NCI-H460 (cell line): ENCODE measurements around the gene CISD3. TPM values are rescaled to one million over a fixed set of nuclear protein-coding genes. Genes with fewer than 3 reads are reported as not detected.

Experiments
- DNase-seq: peaks from one replicate; pipeline ENCODE4 v3.0.0-alpha.2; 2016; ENCODE audit warnings: low read depth; ENCODE audit errors: extremely low read depth
- total RNA-seq: library from RNA; depleted of rRNA; stranded (reverse); fragments of >200 nt; shearing (Covaris generic); gene quantifications from 2 replicates; pipeline ENCODE4 v1.2.3, GENCODE V29; 2014

The CISD3 gene
- total RNA-seq, 1 experiment from 2014 or later: 11.2 TPM

DNA sequence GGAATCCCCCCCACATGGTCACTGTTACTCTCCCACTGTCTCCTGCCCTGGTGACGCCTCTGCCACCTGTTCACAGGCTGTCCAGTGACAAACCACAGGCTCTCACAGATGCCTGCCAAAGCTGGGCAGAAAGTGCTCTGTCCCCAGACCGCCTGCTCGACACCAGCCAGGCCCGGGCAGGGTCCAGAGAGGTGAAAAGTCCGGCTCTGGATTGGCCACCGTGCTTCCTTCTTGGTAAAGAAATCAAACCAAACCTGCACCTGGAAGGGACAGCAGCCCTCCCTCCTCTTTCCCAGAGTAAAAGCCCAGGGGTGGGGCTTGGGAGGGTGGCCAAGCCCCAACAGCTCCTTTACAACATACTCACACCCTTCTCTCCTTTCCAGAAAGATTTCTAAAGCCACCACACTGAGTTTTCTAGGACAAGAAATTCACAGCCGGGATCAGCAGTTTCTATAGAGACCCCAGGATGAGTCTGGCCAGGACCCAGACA is 11.8 kb downstream of the CISD3 start:
- DNase-seq: no peak

DNA sequence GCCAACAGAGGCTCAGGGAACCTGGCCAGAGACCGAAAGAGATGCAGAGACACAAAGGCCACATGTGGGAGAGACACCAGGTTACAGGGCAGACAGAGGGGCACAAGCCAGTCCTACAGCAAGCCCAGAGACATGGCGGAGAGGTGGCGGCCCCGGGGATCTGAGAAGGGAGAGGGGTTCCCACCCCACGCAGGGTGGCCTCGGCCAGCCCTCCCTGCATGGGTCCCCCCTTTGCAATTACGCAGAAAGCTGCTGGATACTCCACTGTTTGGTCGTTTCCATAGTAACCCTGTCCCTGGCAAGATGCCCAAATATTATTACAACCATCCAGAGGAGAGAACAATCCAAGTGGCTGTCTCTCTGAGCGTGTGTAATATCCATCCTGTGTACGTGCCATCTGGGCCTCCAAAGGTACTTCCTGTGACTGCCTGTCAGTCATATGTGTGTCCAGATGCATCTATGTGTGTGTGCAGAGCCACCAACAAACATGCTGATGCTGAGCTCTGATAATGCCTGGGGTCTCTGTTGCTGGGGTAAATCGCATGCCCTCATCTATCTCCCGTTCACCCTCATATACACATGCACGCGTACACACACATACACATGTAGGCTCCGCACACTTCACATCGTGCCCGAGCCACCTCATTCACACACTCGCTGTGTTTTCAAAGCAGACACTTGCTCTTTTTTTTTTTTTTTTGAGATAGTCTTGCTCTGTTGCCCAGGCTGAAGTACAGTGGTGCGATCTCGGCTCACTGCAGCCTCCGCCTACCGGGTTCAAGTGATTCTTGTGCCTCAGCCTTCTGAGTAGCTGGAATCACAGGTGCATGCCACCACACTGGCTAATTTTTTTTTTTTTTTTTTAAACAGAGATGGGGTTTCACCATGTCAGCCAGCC is 12.5 kb downstream of the CISD3 start:
- no peak for DNase-seq

DNA sequence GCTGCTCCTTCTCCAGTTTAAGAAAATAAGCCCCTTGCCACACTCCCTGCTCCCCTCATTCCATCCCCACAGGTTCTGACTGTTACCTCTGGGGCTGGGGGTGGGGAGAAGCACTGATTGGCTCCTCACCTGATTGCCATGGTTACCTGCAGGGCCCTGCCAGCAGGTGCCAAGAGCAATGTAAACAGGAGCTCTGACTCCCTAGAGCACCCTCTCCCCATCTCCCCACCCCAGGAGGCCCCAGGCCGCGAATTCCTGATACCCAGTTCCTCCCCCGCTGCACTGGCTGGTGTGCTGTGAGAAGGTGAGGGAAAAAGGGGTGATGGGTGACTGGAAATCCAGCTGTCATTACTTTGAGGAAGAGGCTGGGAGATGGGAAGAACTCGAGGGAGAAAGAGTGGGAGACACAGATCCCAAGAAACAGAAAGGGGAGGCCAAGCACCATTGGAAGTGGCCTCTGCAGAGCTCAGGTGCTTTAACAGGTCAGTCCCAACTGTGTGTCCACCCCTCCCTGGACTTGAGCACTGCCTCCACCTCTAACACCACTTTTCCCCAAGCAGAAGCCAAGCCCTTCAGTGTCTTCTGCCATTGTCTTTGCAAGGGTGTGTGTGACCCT is 13.5 kb downstream of the CISD3 start:
- no peak for DNase-seq

DNA sequence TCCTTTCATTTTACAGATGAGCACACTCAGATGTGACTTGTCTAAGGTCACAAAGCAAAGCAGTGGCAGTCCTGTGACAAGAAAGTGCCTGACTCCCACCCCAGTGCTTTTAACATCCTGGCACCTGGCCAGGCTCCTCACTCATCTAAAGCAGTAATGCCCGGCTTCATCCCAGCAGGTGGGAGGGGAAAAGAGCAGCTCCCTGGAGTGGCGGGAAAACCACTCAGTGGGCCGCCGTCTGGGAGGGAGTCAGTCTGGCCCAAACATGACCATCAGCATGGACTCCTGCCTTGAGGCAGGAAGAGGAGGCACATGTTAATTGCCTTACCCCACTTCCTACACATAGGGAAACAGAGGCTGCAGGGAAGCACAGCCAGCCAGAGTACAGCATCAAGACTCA is 15.4 kb downstream of the CISD3 start:
- no peak for DNase-seq

DNA sequence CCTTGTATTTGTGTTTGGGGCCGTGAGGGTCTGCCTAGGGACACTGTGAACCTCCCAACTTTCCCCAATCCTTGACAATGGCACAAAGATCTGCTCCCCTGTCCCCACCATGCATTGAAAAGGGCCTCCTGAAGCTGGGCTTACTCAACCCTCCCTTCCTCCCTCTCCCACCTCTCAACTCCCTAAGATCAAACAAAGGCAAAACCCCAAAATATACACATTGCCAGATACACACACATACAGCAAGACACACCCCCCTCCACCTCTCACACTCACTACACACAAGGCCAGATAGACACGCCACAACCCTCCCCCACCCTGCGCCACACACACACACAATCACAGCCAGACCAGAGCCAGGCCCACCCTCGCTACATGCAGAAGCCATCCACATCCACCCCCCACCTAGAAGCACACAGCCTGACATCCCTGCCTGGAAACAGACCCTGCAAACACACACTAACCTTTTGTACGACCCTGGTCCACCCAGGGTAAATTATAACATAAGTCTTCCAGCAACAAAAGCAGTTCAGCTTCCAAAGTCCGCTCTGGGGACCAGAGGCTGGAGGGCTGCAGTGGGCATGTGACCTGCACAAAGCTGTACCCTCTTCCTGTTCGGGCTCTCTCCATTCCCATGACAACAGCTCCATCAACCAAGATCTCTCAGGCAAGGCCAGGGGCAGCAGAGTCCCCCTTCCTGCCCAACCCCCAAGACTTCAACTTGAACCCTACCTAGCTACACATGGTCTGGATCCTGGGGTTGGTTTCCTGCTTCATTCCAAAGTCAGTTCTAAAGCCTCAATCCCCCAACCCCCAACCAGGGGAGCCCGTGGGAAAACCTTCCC is 16.1 kb downstream of the CISD3 start:
- no peak for DNase-seq

DNA sequence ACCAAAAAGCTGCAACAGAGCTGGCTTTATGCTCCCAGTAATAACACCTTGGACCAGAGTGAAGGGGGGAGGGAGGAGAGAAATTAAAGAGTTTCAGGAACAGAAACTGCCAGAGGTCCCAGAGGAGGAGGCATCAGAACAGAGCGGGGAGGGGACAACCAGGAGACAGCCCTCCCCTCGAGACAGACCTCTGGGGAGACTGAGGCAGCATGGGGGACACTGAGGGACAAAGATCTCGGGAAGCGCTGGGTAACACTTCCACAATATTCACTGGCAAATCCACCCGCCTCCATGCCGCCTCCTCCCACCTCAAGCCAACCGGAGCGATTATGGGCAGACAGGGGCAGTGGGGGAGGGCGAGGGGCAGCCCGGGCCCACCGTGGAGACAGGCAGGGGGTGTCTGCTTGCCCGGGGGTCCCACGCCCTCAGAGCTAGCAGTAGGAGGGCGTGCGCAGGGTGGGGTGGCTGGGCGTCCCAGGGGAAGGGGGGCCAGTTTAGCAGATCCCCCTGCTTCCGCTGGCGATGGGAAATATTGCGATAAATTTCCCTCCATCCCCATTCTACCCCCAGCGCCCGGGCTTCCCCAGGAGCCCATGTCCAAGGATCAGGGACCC is 16.8 kb downstream of the CISD3 start:
- DNase-seq: no peak

DNA sequence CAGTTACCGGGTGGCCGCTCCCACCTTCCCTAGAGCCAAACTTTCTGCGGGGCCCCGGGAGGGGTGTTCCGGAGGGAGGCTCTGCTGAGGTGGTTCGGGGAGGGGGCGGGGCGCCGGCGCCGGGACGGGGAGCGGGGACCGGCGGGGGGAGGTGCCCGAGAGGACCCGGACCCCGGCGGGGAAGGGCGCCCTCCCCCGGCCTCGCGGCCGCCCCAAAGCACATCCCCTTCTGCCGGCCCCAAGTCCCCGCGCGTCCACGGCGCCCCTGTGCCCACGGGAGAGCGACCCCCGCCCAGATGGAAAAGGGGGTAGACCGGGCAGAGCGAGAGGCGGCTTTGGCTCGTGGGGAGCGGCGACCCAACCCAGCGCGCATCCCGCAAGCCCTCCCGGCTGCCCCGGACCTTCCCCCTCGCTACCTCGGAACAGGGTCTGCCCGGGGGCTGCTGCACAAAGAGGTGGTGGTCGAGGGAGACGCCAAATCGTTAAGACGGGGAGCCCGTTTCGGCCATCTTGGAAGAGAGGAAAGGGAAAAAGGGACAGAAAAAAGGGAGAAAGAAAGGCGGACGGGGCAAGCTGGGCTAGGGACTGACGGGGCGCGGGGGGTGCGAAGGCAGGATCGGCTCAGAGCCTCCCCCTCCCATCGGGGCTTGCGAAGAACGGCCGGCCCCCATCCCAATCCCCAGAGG is 17.5 kb downstream of the CISD3 start:
- no peak for DNase-seq

DNA sequence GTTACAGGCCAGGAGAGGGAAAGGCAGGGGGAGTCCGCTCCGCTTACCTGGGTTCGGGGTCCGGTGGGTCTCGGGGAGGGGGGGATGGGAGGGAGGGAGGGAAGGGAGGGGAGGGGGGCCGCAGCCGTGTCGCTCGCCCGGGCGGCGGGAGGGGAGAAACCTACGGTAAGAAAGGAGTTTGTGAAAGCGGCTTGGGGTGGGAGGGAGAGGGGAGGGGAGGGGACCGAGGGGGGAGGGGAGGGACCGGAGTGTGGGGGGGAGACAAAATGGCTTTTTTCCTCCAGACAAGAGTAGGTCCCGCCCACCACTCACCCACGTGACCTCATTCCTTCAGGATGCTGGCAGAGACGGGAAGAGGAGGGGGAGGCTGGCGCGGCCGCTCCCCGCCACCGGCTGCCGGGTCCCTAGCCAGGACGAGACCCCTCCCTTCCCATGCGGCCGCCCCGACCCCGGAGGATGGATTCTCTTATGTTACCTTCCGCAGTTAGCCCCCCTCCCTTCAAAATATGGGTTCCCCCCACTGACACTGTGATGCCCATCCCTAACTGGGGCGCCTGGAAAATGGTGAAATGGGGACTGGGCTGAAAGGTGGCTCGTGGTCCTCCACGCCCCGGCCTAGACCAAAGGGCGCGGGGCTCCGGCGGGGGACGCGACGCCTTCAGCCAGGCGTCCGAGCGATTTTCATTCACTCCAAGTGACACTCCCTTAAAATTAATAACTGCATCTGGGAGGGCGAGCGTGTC is 18.2 kb downstream of the CISD3 start, which contains the start of gene PCGF2:
TSS of gene PCGF2 (minus strand) at position 188 of the 743 bp plus-strand sequence. CDS start 7,934 bp downstream, outside the sequence.
- peak; percentile 86 for DNase-seq

DNA sequence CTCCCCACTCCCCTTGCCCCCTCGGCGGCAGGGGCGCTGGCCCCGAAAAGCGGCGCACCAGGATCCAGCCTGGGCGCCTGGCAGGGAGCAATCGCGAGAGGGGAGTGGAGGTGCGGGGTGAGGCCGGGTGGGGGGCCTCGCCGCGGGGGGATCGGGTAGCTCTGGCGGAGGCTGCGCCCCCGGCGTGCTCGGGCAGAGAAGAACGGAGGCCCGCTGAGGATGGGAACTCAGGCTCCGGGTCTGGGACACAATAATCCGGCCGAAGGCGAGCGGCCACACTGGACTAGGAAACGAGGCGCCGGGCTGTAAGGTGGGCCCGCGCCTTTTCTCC is 18.7 kb downstream of the CISD3 start:
- DNase-seq: no peak

DNA sequence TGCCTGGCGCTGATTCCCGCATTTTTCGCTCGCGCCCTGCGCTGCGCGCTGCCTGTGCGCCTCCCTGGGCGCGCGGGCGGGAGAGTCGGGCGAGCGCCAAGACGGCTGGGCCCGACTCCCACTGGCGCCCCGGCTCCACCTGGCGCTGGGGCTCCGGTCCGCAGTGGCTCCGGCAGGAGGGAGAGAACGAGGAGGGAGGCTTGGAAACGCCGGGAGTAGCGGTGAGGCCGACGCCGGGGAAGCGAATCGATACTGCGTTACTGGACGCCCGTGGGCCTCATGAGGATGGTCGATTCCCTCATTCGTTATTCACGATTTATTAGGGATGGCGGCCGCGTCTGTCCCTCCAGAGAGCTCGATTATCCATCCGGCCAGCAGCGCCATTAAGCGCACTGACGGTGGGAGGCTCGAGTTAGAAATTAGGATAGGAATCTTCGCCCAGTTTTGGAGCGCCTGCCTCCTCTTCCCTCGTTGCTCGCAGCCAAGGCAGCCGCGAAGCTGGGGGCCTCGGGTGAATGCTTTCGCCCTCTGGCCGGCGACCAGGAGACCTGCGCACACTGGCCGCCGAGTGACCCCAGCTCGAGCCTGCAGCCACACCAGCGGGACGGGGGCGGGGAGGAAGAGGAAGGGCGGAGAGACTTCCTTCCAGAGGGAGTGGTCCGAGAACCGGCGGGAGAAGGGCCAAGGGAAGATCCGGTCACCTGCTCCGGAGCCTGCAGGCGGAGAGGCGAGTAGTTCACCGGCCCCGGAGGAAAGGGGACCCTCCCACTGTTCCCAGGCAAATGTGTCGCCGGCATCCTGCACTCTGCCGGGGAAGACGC is 19.3 kb downstream of the CISD3 start:
- peak; percentile 76 for DNase-seq

DNA sequence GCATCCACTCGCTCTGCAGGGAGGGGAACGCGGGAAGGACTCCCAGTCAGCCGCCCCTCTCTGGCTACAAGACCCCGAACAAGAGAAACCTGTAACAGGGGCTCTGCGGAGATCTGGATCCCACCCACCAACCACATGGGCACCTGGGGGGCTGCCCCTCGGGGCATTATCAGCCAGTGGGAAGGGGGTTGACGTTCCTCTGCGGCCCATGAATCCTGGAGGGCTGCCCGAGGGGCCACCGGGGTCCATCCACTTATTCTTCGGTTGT is 19.8 kb downstream of the CISD3 start:
- DNase-seq: no peak

DNA sequence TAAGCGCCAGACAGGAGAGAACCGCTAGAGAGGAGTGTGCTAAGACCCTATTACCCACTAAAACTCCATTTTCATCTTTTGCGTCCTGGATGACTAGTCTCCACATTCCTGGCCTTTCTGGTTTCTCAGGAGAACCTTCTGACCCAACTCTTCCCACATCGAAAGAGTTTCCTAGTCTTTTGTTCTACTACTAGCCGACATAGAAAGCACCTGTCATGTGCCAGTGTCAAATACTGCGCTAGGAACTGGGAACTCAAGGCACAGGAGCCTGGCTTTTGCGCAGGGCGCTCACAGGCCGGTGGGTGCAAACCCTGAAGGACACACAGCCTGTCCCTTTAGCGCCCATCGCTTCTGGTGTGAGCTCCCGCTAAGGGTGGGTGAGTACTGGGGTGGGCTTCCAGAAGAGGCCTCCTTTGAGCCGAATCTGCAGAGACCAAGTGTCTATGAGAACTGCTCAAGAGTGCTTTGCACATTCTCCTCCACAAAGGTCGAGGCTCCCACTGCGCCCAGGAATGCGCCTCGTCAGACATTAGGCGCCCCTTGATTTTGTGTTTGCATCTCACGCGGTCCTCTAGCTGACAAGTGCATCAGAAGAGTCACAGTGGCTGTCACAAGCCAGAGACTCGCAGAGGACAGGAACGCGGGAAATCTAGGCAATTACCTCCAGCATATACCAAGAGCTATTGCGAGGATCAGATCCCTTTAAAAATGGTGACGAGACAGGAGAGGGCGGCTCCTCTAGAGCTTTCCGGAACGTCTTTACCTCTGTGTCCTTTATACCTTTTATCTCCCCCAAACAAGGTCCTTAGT is 20.4 kb downstream of the CISD3 start:
- DNase-seq: no peak

DNA sequence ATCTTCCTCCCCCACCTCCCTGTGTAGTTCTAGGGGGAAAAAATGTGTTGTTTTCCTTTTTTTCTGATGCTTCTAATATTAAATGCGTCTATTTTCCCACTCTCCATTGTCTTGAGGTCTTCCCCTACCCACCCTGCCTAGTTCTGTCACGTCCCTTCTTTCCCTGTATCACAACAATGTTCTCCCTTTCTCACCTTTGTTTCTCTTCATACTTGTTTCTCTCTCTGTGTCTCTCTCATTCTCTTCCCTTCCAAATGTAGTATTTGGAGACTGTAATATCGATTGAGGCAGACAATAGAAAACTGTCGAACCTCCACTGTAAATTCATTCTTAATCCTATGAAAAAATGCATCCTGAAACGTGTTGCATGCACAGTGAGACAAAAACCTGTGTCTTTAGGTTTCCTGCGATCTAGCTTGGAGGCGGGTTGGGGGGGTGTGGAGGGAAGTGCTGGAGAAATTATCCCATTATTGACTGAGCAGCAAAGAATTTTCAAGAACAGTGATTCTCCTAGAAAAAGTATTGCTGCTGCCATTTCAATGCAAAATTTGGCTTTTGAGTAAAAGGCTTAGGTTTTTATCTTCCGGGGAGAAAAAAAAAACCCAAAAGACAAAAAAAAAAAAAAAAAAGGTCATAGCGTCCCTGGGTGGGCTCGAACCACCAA is 21.1 kb downstream of the CISD3 start:
- no peak for DNase-seq

DNA sequence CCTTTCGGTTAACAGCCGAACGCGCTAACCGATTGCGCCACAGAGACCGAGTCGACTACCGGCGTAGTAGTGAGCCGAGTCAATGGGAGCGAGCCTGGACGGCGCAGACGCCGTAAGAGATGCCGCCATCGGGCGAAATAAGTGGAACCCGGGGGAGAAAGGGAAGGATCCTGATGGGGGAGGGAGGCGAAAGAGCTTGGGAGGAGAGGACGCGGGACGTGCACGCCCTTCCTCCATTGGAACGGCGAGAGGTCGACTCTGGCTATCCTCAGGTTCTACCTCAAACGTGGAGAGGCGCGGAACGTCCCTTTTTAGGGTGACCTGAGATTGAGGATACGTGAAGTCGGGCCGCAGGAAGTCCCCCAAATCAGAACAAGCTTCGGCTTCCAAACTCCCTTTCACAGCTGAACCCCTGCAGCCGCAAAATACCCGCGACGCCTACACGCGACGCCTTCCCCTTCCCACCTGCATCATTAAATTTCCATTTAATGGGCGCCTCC is 21.7 kb downstream of the CISD3 start:
- DNase-seq: peak; percentile 86

DNA sequence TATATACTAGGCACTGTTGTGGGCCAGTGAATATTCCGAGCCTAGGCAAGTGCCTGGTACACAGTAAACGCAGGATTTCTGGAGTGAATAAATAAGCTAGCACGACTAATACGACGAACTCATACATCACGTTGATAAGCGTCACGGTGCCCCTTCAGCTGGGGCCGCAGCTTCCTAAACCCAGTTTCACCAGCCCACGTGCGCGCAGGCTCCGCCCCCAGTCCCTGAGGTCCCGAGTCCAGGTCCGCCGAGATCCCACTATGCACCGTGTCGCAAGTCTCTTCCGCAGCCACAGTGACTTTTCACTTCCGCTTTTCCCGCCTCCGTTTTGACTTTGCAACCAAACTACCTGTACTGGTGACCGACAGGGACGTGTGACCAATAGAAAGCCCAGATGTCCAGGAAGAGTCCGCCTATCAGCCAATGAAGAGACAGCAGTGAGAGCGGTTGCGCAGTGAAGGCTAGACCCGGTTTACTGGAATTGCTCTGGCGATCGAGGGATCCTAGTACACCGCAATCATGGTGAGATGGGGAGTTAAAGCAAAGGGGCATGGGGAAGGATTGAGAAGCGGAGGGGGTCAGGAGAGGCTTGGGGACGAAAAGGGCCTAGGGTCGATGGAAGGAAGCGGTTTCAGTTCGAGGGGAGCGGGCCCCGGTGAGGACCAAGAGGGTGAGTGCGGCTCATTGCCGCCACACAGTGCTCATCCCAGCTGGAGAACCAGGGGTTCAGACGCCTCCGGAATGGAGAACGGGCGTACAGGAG is 22.3 kb downstream of the CISD3 start, which contains the start of gene PSMB3:
TSS of gene PSMB3 (plus strand) at position 434 of the 763 bp plus-strand sequence. CDS start at position 520, 86 bp downstream.
- DNase-seq: peak; percentile 100

DNA sequence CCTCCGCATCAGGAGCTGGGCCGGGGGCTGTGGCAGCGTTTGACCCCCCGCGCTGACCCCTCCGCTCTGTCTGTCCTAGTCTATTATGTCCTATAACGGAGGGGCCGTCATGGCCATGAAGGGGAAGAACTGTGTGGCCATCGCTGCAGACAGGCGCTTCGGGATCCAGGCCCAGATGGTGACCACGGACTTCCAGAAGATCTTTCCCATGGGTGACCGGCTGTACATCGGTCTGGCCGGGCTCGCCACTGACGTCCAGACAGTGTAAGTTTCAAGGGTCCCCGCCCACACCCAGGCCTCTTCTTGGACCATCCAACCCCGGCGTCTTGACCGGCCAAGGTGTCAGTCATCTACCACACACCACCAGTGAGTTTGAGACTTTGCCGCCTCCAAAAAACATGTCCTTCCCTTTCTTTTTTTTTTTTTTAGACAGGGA is 22.9 kb downstream of the CISD3 start:
- no peak for DNase-seq
